Activated CD8-positive, alpha-beta memory T cell treated with anti-CD3 and anti-CD28 coated beads, Interleukin-2, amount 10 ng/mL, durations not matched to agents 7 days and 5 days (primary cell): ENCODE measurements around the gene LTB4R. TPM values are rescaled to one million over a fixed set of nuclear protein-coding genes. Genes with fewer than 3 reads are reported as not detected.
A peak's percentile ranks its signal among the peaks of the same experiment; 100 is the strongest.

Source experiments
- ATAC-seq: fragments of 150-1000 bp; cut with Tn5 transposase; one replicate; pipeline ENCODE4 v1.10.0; 2021; ENCODE audit warnings: moderate library complexity
- CTCF ChIA-PET: fragments of 350-600 bp; sonication (Branson Sonifier 250); formaldehyde crosslinking; loops from one replicate; lab custom pipeline; 2021; ENCODE audit warnings: antibody characterized with exemption; lab: Charles Lee
- DNase-seq: peaks from one replicate; pipeline ENCODE4 v3.0.0-alpha.2; 2020
- H3K27ac Mint-ChIP-seq: one replicate; pipeline ENCODE4 v1.8.0; 2021; ENCODE audit warnings: mild to moderate bottlenecking, mixed read lengths
- H3K27me3 Mint-ChIP-seq: one replicate; pipeline ENCODE4 v1.8.0; 2021; ENCODE audit warnings: mixed read lengths
- H3K36me3 Mint-ChIP-seq: one replicate; pipeline ENCODE4 v1.8.0; 2021; ENCODE audit warnings: mild to moderate bottlenecking, mixed read lengths
- H3K4me1 Mint-ChIP-seq: one replicate; pipeline ENCODE4 v1.8.0; 2021; ENCODE audit warnings: mixed read lengths
- H3K4me3 Mint-ChIP-seq: one replicate; pipeline ENCODE4 v1.8.0; 2021; ENCODE audit warnings: mild to moderate bottlenecking, moderate library complexity, mixed read lengths
- H3K9me3 Mint-ChIP-seq: one replicate; pipeline ENCODE4 v1.8.0; 2022; ENCODE audit warnings: low read depth, mixed read lengths
- total RNA-seq, 2 experiments: library from RNA; stranded (reverse); gene quantifications; one replicate each; pipeline ENCODE4 v1.2.3, GENCODE V29; 2021

The LTB4R gene
- total RNA-seq, 2 experiments from 2014 or later, result 15.6 to 32.5 TPM

DNA sequence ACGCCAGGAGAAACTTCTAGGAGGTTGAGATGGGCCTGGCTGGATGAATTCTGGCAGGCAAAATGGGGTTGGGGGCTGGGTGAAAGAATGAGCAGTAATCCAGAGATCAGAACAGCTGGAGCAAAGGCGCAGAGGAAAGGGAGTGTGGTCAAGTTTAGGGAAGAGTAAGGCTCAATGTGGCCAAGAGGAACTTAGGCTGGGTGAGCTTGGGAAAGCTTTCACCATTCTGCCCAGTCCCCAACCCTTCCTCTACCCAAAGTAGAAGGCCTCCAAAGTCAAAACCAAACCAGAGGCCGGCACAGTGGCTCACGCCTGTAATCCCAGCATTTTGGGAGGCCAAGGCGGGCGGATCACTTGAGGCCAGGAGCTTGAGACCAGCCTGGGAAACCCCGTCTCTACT, 29.7 kb upstream of the LTB4R start:
- Mint-ChIP-seq H3K27me3 (peaks cover 7% of the 10 kb centered on the region), H3K27ac (no peak overlapping the region), H3K9me3 (no peaks in the 10 kb centered on the region), H3K36me3 (no peaks in the 10 kb centered on the region), H3K4me3 (no peak overlapping the region), H3K4me1 (peaks cover 23% of the 10 kb centered on the region)
- ATAC-seq (no peak), DNase-seq (no peak)
- CTCF ChIA-PET, result interaction anchor here (1.2 to 11.3 kb wide), 2 partner anchors 10 to 17 kb away, joined by 8 to 108 read pairs; partner anchors contain the start of genes DHRS1, NOP9 and RABGGTA

DNA sequence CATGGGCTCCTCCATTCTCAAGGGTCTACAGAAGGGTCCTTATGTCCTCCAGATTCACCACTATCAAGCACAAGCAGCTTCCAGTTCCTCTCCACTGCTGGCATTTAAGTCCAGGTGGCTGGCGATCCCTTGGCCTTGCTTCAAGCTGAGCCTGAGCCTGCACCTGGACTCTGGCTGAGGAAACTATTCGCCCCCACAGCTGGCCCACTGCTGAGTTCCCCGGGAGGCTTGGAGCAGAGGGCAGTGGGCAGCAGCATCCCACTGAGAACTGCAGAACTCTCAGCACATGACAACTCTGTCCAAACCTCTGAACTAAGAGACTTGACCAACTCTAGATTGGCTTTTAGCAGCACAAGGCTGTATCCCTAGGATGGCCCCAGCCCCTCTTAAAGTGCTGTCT, 28.6 kb upstream of the LTB4R start:
- DNase-seq (no peak), ATAC-seq (no peak)
- Mint-ChIP-seq H3K27ac (no peak overlapping the region), H3K4me3 (no peak overlapping the region), H3K4me1 (peaks cover 21% of the 10 kb centered on the region), H3K27me3 (peaks cover 13% of the 10 kb centered on the region), H3K9me3 (no peaks in the 10 kb centered on the region), H3K36me3 (no peaks in the 10 kb centered on the region)
- CTCF ChIA-PET, result interaction anchor here (1.6 to 11.3 kb wide), 3 partner anchors 16 to 149 kb away, joined by 5 to 108 read pairs (median 6); partner anchors contain the start of genes CIDEB, DHRS1 and NOP9

DNA sequence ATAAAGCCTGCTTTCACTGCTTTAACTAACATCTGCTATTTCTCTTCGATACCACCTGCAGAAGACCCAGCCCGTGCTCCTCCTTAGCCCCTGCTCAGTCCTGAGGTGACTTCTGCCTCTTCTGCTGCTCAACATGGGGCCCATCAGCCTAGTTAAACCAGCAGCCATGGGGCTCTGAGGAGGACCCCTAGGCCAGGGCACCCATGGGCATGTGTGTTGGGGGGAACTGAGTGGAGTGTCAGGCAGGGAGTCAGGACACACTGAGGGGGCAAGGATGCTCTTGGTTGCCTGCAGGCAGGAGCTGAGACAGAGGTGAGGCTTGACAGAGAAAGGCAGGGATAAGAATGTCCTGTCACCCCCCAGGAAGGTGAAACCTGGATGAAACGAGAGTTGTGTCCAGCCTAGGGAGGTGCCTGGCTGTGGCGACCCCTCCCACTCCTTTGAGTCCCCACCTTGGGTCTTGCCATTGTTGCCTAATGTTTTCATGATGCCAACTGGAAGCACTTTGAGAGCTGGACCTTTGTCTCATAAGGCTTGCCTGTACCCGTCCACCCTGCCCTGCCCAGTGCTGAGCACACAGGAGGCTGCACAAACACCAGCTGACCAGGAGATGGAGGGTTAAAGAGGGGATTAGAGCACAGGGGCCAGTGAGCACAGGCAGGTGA, 27.4 kb upstream of the LTB4R start:
- no peak for DNase-seq
- CTCF ChIA-PET, result interaction anchor here (0.7 to 11.3 kb wide), 5 partner anchors 14 to 153 kb away, joined by 3 to 108 read pairs (median 3); partner anchors contain the start of genes CIDEB, DHRS1 and NOP9

DNA sequence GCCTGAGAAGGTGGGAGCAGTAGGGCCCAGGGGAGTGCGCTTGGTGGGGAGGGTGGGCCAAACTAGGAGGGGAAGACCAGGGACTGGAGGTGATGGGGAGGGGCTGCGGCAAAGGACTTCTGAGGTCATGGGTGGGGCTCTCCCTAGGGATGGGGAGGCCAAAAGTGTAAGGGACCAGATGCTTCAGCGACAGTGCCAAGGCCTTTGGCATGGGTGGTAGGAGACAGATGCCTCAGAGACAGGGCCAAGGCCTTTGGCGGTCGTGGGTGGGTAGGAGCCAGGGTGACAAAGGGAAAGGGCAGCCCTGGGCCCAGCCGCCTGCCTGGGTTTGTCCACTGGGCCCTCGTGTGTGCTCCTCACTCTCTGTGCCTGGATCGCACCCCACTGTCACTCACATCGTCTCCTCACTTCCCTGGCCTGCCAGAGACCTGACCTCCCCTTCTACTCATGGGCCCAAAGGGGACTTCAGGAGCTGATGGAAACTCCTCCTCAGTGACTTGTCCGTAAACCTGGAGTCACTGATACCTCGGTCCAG, 26.7 kb upstream of the LTB4R start:
- H3K4me3 Mint-ChIP-seq, result no peak overlapping the region
- ATAC-seq, result no peak
- peaks cover 18% of the 10 kb centered on the region for H3K27me3 Mint-ChIP-seq
- peaks cover 16% of the 10 kb centered on the region for H3K4me1 Mint-ChIP-seq
- peaks cover 1% of the 10 kb centered on the region for H3K36me3 Mint-ChIP-seq
- CTCF ChIA-PET, result interaction anchor here (0.8 to 11.3 kb wide), 4 partner anchors 14 to 152 kb away, joined by 3 to 108 read pairs (median 4); partner anchors contain the start of genes CIDEB, DHRS1 and NOP9
- no peaks in the 10 kb centered on the region for H3K9me3 Mint-ChIP-seq
- DNase-seq, result no peak
- no peak overlapping the region for H3K27ac Mint-ChIP-seq

More for the DNA sequence above, 27.4 kb upstream of the LTB4R start:
- Mint-ChIP-seq H3K4me3 (no peak overlapping the region), H3K27me3 (peaks cover 18% of the 10 kb centered on the region), H3K4me1 (peaks cover 18% of the 10 kb centered on the region), H3K27ac (no peak overlapping the region), H3K36me3 (peaks cover 1% of the 10 kb centered on the region), H3K9me3 (no peaks in the 10 kb centered on the region)
- ATAC-seq, result no peak

DNA sequence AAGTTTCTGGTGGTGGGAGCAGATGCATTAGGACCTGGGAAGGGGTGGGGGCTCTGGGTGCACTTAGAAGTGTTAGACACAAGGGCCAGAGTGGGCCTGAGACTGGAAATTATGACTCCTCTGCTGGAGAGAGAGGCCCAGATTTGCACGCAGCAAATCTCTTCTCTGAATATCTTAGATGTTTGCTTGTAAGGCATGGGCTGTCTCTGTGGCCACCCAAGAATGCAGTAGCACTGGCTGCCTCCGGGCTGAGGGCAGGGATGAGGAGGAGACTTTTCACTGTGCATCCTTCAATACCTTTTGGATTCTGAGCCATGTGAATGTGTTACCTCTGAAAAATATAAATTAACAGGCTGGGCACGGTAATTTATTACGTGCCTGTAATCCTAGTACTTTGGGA, 26.0 kb upstream of the LTB4R start:
- DNase-seq (no peak), ATAC-seq (no peak)
- Mint-ChIP-seq H3K36me3 (peaks cover 7% of the 10 kb centered on the region), H3K9me3 (no peaks in the 10 kb centered on the region), H3K4me1 (peaks cover 19% of the 10 kb centered on the region), H3K4me3 (no peak overlapping the region), H3K27me3 (peaks cover 18% of the 10 kb centered on the region), H3K27ac (no peak overlapping the region)
- CTCF ChIA-PET, result interaction anchor here (1.1 kb wide), 1 partner anchor 34 kb away, joined by 3 read pairs; no protein-coding TSS in a partner anchor

DNA sequence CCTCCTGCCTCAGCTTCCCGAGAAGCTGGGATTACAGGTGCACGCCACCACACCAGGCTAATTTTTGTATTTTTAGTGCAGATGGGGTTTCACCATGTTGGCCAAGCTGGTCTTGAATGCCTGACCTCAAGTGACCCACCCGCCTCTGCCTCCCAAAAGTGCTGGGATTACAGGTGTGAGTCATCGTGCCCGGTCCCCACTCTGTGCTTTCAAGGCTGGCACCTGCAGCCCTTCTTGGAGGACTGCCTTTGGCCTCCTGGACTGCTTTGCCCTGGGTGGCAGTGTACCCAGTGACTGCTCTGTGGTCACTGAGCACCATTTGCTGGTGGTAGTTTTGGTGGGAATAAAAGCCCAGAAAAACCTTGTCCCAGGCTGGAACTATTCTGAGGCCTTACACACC, 24.3 kb upstream of the LTB4R start:
- Mint-ChIP-seq H3K27me3 (peaks cover 25% of the 10 kb centered on the region), H3K36me3 (peaks cover 22% of the 10 kb centered on the region), H3K4me3 (no peak overlapping the region), H3K9me3 (no peaks in the 10 kb centered on the region), H3K27ac (no peak overlapping the region), H3K4me1 (peaks cover 29% of the 10 kb centered on the region)
- CTCF ChIA-PET, result interaction anchor here (3.4 to 4.8 kb wide), 2 partner anchors 21 to 44 kb away, joined by 26 read pairs; partner anchors contain the start of genes CIDEB and TINF2
- ATAC-seq (no peak), DNase-seq (no peak)

DNA sequence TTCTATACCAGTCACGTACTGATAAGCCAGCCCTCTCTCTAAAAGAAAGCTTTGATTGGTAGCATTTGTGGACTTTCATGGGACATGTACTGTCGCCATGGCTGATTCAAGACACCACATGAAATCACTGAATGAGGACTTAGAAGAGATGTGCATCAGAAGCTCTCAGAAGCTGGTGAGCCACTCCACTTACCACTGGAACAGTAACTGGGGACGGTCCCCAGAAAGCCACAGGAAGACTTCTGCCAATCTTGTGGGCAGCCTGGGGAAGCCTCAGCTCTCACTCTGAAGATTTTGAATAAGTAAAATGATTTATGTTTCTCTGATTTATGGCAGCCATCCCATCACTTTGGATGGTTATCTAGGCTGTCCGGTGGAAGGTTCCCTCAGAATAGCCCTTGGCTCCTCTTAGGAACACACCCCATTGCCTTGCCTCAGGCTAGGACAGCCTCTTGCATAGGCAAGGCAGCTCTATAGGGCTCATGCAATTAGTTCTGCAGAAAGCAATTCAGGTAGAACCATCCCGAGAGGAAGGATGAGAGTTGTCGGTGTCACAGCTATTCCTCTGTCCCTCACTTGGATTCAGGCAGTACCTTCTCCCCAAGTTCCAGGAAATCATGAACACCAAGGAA, 21.5 kb upstream of the LTB4R start:
- H3K9me3 Mint-ChIP-seq, result no peaks in the 10 kb centered on the region
- H3K36me3 Mint-ChIP-seq, result peaks cover 32% of the 10 kb centered on the region
- CTCF ChIA-PET, result interaction anchor here (0.9 to 5.1 kb wide), 13 partner anchors 10 to 146 kb away, joined by 3 to 35 read pairs (median 9); partner anchors contain the start of genes CIDEB, DHRS1, LTB4R and LTB4R2
- peaks cover 29% of the 10 kb centered on the region for H3K4me1 Mint-ChIP-seq
- DNase-seq (peak; percentile 88), ATAC-seq (peak; percentile 93)
- H3K4me3 Mint-ChIP-seq, result no peak overlapping the region
- peaks cover 25% of the 10 kb centered on the region for H3K27me3 Mint-ChIP-seq
- H3K27ac Mint-ChIP-seq, result no peak overlapping the region

DNA sequence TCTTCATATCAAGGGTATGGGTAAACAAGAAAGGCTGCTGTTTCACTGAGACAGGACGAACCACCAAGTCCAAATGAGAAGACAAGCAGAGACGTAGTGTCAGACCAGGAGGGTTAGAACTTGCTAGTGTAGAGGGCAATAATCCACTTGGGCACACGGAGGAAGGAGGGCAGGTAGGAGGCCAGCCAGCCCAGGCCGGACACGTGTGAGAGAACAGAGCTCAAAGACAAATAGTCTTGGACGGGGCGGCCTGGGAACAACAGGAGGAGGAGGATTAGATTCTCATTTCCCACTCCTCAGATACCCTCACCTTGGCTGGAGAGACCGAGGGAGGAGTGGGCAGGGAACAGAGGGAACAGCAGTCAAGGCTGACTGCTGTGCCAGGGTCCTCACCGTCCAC, 20.6 kb upstream of the LTB4R start:
- CTCF ChIA-PET, result interaction anchor here (0.9 to 5.1 kb wide), 11 partner anchors 10 to 145 kb away, joined by 3 to 35 read pairs (median 11); partner anchors contain the start of genes CIDEB, DHRS1, LTB4R and LTB4R2
- H3K4me1 Mint-ChIP-seq, result peaks cover 32% of the 10 kb centered on the region
- H3K9me3 Mint-ChIP-seq, result no peaks in the 10 kb centered on the region
- peaks cover 36% of the 10 kb centered on the region for H3K36me3 Mint-ChIP-seq
- no peak overlapping the region for H3K27ac Mint-ChIP-seq
- H3K27me3 Mint-ChIP-seq, result peaks cover 21% of the 10 kb centered on the region
- ATAC-seq (no peak), DNase-seq (no peak)
- H3K4me3 Mint-ChIP-seq, result no peak overlapping the region

DNA sequence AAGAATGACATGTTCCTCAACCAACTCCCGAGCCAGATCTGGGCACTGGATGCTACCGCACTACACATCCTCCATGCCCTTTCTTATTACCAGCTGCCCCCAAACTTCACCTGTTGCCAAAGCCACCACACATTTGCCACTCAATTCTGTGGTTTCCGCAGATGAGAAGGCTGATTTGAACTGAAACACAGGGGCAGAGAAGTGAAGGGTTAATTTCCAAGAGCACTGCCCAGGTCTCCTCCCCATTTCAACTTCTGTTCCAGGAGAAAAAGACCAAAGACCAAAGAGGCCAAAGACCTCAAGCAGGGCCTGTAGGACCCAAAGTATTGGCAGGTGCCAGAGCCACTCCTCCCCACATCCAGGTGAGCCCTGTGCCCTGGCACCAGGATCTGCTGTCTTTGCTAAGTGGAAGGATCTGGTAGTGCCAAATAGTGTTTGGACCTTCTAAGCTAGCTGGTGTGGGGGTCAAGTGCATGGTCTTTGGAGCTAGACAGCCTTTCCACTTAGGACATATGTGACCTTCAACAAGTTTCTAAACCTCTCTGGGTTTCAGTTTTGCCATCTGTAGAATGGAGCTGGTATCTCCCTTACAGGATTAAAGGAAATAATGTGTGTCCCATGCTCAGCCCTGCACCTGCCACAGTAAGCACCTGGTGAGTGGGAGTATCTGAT, 19.7 kb upstream of the LTB4R start:
- H3K4me1 Mint-ChIP-seq, result peaks cover 41% of the 10 kb centered on the region
- H3K27me3 Mint-ChIP-seq, result peaks cover 18% of the 10 kb centered on the region
- H3K36me3 Mint-ChIP-seq, result peaks cover 42% of the 10 kb centered on the region
- CTCF ChIA-PET, result interaction anchor here (2.1 to 5.1 kb wide), 8 partner anchors 13 to 49 kb away, joined by 6 to 35 read pairs (median 12); partner anchors contain the start of genes CIDEB, LTB4R, LTB4R2 and RABGGTA
- H3K4me3 Mint-ChIP-seq, result no peak overlapping the region
- ATAC-seq (no peak), DNase-seq (no peak)
- no peak overlapping the region for H3K27ac Mint-ChIP-seq
- no peaks in the 10 kb centered on the region for H3K9me3 Mint-ChIP-seq

DNA sequence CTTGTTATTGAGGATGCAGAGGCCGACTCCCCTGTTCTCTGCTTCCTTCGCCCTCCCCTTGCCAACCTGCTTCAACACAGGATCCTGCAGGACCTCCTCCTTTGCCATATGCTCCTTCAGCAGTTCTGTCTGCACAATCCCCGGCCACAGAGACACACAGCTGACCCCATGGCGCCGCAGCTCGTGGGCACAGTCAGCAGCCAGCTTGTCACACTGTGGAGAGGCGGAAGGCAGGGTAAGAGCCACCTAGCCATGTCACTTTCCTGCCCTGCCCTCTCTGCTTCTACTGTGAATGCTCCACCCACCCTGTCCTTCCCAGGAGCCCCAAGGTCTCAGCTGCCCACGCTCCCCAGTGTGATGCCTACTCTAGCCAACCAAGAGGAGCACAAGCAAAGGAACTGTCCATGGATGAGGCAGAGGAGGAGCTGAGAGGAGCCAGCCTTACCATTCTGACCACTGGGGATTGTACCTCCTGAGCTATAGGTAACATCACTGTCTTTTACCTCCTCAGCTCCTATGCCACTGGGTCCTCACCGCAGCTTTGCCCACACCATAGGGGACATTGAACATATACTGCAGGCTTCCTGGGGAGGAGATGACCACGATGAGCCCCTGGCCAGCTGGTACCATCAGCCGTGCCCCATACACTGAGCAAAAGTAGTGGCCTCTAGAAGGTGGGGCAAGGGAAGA, 19.0 kb upstream of the LTB4R start:
- no peak for ATAC-seq
- Mint-ChIP-seq H3K36me3 (peaks cover 45% of the 10 kb centered on the region), H3K4me1 (peaks cover 48% of the 10 kb centered on the region), H3K27ac (no peak overlapping the region), H3K4me3 (no peak overlapping the region), H3K9me3 (no peaks in the 10 kb centered on the region), H3K27me3 (peaks cover 16% of the 10 kb centered on the region)
- DNase-seq, result no peak
- CTCF ChIA-PET, result interaction anchor here (1.1 to 5.1 kb wide), 9 partner anchors 13 to 139 kb away, joined by 4 to 35 read pairs (median 10); partner anchors contain the start of genes LTB4R, LTB4R2, MDP1 and RABGGTA

DNA sequence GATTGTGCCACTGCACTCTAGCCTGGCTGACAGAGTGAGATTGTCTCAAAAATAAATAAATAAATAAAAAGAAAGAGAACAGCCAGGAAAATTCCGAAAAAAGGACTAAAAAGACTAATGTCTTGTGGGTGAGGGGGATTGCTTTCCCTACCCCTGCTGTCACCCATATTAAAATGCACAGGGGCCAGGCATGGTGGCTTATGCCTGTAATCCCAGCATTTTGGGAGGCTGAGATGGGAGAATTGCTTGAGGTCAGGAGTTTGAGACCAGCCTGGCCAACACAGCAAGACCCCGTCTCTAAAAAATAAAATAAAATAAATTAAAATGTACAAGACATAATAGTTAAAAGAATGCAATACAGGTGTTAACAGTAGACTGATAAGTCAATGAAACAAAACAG, 17.8 kb upstream of the LTB4R start:
- no peak overlapping the region for H3K4me3 Mint-ChIP-seq
- peaks cover 50% of the 10 kb centered on the region for H3K4me1 Mint-ChIP-seq
- CTCF ChIA-PET, result interaction anchor here (1.1 to 5.1 kb wide), 8 partner anchors 15 to 137 kb away, joined by 4 to 35 read pairs (median 8); partner anchors contain the start of genes MDP1, RABGGTA and TINF2
- H3K9me3 Mint-ChIP-seq, result no peaks in the 10 kb centered on the region
- H3K36me3 Mint-ChIP-seq, result peaks cover 44% of the 10 kb centered on the region
- ATAC-seq (no peak), DNase-seq (no peak)
- peaks cover 7% of the 10 kb centered on the region for H3K27me3 Mint-ChIP-seq
- H3K27ac Mint-ChIP-seq, result no peak overlapping the region
